ENCODE data around the gene KIF2C.
"Not testable (repeated sequence)": the region's sequence is repeated elsewhere in the genome, so short reads cannot be mapped to it uniquely, and the experiment has no call there.

Gene KIF2C

DNA sequence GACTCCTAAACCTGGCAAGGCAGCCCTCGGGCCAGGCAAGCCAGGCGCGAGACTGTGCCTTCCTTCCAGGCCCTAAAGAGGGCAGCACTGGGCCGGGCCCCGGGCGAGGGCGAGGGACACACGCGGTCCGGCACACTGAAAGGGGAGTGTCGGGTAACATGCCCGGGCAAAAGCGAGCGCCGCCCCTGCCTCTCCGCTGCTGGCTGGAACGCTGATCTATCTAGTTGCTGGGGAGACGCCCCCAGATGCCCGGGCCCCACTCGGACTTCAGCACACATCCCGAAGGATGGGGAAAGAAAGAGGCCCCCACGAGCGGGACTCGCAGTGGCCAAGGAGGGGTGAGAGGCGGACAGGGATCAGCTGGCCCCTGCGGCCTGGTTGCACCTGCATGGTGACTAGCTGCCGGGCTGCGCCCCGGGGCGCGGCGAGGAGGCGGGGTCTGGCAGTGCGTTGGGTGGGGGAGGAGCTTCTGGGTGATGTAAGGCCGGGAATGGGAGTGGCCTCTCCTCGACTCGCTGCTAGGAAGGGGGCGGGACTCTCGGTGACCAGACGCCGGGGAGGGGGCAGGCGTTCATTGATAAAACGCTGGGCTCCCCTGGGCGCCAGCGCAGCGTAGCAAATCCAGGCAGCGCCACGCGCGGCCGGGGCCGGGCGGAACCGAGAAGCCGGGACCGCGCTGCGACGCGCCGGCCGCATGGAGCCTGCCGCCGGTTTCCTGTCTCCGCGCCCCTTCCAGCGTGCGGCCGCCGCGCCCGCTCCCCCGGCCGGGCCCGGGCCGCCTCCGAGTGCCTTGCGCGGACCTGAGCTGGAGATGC is 60.3 kb downstream of the KIF2C start, which contains the start of gene PLK3:
Gene PLK3 (plus strand): TSS at position 608 of the 815 bp plus-strand sequence. CDS start 87 bp downstream, at position 695.
- DNase-seq: peak; percentile 98

DNA sequence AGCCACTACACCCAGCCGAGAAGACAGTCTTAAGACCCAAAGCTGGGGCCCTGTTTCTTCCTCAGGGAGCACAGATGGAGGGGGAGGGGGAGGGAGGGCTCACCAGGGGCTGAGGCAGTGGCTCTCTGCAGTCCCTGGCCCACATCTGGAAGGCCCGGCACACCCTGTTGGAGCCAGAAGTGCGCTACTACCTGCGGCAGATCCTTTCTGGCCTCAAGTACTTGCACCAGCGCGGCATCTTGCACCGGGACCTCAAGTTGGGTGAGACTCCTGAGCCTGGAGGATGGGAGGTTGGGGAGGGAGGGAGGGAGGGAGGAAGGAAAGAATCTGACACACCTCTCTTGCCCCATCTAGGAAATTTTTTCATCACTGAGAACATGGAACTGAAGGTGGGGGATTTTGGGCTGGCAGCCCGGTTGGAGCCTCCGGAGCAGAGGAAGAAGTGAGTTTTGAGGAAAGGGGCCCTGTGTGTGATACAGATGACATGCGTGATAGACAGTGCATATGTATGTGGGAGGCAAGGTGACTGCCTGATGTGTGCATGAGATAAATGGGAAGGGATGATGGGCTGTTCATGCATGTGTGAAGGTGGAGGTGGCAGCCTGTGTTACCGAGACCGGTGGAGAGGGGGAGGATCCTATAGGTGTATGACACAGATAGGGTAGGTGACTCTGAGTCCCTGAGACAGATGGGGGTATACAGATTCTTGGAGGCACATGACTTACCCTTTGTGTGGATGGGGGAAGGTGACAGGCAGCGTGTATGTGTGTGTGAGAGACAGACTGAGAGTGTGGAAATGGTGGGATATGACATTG is 62.1 kb downstream of the KIF2C start:
- no peak for DNase-seq

DNA sequence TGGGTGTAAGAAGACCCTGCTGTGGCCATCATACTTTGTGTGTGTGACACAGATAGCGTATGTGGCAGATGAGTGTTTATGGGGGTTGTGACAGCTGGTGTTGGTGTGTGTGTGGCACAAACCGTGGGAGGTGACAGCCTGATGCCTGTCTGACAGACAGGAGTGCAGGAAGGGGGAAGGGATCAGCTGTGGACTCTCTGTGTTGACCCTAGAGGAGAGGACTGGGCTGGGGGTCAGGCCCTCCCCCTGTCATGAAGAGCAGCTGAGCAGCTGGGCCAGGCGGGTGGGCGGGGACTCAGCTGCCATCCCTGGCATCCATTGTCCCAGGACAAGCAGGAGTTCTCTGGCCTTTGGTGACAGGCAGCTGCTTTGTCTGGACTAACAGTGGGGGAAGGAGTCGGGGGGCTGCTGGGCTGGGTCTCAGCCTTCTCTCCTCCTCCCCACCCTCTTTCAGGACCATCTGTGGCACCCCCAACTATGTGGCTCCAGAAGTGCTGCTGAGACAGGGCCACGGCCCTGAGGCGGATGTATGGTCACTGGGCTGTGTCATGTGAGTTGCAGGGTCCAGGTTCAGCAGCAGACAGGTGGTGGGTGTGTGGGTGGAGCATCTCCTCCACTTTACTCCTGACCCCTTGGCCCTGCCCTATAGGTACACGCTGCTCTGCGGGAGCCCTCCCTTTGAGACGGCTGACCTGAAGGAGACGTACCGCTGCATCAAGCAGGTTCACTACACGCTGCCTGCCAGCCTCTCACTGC is 62.8 kb downstream of the KIF2C start:
- no peak for DNase-seq

DNA sequence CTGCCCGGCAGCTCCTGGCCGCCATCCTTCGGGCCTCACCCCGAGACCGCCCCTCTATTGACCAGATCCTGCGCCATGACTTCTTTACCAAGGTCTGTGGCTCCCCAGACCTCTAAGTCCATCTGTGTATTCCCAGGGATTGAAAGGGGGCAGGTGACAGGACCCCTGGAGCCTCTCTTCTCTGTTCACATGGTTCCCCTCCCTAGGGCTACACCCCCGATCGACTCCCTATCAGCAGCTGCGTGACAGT is 63.4 kb downstream of the KIF2C start:
- DNase-seq: no peak

DNA sequence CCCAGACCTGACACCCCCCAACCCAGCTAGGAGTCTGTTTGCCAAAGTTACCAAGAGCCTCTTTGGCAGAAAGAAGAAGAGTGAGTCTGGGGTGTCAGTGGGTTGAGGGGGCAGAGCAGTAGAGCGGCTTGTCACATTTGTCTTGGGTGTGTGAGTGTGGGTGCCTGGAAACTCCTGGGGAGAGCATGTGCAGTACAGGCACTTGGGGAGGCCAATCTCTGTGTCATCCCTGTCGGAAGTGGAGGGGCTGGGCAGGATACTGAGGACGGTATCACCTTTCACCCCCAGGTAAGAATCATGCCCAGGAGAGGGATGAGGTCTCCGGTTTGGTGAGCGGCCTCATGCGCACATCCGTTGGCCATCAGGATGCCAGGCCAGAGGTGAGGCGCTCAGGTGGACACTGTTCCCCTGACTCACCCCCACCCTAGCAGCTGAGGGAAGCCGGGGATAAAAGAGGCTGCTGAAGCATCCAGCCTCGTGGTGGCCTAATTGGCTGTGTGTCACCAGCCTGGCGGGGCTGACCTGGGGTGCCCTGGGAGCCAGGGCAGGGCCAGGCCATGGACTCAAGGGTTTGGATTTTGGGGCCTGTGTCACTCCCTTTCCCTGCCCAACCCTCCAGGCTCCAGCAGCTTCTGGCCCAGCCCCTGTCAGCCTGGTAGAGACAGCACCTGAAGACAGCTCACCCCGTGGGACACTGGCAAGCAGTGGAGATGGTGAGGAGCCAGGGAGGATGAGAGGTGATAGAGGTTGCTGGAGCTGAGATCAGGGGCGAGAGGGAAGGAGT is 63.9 kb downstream of the KIF2C start:
- DNase-seq: no peak

DNA sequence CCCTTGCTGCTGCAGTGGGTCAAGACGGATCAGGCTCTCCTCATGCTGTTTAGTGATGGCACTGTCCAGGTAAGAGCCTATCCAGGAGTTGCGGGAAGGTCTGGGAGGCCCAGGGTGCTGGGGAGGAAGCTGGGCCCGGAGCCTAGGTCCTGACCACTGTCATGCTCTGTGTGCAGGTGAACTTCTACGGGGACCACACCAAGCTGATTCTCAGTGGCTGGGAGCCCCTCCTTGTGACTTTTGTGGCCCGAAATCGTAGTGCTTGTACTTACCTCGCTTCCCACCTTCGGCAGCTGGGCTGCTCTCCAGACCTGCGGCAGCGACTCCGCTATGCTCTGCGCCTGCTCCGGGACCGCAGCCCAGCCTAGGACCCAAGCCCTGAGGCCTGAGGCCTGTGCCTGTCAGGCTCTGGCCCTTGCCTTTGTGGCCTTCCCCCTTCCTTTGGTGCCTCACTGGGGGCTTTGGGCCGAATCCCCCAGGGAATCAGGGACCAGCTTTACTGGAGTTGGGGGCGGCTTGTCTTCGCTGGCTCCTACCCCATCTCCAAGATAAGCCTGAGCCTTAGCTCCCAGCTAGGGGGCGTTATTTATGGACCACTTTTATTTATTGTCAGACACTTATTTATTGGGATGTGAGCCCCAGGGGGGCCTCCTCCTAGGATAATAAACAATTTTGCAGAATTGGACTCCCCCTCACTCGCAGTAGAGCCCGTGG is 65.8 kb downstream of the KIF2C start:
- DNase-seq: no peak

DNA sequence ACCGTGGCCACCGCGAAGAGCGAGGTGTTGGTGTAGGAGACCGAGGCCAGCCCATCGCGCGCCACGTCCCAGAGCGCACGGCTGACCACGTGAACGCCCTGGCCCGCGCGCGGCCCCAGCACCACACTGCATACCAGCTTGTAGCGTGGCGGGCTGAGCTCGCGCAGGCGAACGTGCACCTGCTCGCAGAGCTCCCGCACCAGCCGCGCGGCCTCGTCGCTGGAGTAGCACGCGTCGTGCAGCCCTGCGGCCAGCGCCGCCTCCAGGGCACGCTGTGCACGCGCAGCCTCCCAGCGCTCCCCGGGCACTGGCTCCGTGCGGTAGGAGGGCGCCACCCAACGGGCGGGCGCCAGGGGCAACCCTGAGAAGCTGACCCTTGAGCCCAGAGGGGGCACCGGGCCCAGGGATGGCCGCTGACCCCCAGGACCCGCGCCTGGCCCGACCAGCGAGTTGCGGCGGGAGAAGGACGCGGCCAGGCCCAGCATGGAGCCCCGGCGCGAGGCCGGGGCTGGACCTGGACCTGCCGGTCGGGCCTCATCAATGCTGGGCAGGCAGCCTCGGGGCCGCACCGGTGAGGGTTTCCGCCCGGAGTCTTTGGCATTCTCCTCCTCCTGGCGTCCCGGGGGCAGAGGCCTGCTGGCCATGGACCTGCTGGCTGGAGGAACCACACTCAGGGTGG is 66.5 kb downstream of the KIF2C start:
- no peak for DNase-seq

DNA sequence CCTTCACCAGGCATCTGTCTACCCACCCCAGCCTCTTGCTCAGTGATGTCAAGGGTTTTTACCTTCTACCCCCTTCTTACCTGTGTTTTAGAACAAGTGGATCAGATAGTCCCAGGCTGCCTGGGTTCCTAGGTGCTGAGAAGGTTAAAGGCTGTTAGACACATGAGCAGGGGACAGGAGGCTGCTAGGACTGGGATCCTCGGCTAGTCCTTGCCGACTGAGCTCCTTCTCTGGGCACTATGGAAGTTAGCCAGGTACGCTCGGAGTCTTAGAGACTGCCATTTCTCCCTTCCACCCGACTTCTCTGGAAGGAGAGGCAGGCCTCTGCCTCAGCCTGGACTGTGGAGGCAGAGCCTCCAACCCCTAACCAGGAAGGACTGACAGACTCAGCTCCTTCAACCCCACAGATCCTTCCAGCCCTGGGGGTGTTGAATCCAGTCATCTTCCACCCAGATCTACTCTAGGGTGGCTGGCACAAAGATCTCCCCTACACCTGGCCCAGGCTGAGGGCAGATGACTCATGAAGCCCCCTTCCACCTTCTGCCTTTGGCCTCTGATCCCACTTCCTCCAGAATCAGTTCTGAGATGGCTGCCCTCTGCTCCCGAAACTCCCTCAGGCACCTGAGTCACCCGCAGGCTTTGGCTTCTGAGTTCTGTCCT is 67.2 kb downstream of the KIF2C start, which contains the start of gene DYNLT4:
Gene DYNLT4 (minus strand): TSS at position 648 of the 660 bp plus-strand sequence. CDS start 683 bp downstream, outside the sequence.
- no peak for DNase-seq

DNA sequence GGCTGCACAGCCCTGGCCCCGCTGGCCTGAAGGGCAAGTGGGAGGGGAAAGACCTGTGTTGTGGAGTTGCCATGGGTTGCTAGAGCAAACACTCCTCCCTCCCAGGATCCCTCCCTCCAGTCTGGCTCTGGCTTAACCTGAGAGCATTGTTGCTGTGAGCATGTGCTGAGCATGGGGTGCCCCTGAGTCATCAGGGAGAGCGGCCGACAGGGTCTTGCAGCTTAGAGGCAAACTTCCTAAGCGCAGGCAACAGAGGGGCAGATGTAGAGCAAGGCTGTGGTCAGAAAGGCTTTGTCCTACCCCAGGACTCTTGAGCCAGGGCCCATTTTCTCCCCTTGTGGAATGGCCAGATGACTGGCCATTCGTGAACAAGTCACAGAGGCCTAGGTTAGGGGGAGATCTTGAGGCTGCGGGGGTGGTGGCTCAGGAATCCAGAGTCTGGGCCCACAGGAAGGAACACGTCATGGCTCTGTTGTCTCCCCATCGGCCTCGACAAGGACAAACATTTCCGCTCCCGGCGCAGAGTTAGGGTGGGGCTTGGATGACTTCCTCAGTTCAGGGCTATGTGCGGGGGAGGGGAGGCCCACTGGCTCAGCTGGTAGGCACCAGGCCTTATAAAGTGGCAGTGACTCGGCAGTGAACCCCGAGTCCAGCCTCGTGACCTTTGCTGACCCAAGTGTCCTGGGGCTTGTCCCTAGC is 67.9 kb downstream of the KIF2C start:
- DNase-seq: peak; percentile 100

DNA sequence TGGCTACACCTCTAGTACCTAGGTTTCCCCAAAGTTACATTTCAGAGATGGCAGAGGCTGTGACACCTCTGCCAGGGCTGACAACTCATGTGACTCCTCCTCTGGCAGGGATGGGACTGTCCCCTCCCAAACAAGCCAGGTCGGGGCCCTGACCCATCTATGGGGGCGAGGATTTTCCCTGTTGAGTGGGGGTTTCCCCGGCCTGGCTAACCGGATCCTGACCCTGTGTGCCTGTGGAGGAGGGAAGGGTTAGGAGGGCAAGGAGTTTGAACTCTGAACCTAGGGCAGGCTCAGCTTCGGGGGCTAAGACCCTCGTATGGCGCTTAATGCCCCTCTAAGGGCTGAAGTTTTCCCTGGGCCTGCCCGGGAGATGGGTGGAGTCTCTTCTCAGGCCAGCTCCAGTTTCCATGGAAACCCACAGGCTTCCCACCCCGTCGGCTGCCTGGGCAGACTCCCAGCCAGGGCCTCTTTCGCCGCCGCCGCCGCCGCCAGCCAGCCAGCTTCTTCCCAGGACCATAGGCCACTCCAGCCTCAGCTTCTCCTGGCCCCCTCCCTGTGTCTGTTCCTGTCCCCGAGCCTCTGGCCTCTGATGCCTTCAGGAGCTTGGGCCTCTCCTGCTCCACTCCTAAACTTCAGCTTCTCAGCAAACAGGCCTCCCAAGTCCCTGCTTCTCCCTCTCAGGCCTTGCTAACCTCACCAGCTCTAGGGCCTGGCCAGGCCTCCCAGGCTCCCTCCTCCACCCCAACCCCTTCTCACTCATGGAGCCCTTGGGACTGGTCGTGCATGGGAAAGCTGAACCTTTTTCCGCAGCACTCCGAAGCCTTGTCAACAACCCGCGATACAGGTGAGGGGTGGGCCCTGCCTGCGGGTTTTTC is 68.7 kb downstream of the KIF2C start, which contains the start of gene BTBD19:
Gene BTBD19 (plus strand): TSS at position 461 of the 875 bp plus-strand sequence. CDS start 298 bp downstream, at position 759.
- peak; percentile 91 for DNase-seq

DNA sequence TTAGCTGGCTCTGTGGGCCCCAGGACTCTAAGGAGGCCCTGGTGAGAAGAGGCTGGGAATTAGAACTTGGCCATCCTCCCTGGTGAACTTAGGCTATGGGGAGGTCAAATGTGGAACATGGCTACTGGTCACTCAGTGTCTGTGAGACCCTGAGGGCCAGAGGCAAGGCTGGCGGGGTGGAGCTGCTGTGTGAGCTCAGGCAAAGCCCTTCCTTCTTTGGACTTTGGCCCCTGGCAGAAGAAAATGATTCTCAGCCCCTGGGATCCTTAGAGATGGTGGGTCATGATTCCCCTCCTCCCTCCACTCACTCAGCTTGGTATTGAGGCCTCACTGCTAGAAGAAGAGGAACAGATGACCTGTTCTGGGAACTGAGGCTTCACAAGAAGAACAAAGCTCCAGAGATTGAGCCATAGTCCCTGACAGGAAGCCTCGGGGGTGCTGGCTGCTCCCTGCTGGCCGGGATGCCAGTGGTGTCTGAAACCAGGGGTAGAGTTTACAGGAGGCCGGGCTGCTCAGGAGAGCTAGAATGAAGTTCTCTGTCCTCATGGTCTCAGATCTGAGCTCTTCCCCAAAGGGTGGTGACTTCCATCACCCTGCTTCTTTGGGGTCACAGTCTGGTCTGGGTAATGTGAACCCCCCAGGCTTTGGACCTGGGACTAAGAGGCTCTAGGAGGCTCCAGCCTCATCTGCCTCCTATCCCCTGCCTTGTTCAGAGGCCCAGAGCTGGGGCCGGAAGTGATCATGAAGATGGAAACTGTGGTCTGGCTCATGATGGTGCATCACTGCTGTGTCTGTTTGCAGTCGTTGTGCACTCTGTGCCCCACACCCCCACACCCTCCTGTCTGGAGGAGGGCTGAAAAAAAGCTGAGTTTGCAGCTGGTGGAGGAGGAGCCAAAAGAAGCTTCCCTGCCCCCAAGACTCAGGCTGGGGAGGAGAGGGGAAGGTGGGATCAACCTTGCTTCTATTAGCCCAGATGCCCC is 69.6 kb downstream of the KIF2C start:
- DNase-seq: peak; percentile 68

DNA sequence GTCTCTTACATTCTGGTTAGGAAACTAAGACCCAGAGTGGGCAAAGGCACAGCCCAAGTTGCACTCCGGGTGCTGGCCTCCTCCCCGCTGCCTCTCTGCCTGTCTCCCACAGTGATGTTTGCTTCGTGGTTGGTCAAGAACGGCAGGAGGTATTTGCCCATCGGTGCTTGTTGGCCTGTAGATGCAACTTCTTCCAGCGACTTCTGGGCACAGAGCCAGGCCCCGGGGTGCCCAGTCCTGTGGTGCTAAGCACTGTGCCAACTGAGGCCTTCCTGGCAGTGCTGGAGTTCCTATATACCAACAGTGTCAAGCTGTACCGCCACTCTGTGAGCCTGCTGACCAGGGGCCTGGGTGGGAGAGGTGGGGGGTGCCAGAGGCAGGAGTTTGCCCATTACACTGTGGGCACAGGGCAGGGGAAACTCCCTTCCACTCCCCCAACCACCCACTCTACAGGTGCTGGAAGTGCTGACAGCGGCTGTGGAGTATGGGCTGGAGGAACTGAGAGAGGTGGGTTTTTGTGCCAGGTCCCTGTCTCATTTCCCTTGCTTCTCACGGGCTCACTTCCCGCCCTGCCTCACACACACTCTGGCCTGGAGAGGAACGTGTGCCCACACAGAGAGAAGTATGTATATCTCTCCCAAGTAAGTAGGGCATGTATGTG is 70.6 kb downstream of the KIF2C start:
- DNase-seq: peak; percentile 41

DNA sequence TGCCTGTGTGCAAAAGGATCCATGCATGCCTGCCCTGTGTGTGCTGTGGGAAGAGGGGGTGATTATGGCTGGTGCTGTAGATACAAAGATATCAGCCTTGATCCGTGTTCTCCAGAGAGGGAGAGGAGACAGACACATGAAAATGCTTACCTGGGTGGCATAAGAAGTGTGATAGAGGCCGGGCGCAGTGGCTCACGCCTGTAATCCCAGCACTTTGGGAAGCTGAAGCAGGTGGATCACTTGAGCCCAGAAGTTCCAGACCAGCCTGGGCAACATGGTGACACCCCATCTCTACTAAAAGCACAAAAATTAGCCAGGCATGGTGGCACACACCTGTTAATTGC is 71.1 kb downstream of the KIF2C start:
- not testable (repeated sequence) for DNase-seq

DNA sequence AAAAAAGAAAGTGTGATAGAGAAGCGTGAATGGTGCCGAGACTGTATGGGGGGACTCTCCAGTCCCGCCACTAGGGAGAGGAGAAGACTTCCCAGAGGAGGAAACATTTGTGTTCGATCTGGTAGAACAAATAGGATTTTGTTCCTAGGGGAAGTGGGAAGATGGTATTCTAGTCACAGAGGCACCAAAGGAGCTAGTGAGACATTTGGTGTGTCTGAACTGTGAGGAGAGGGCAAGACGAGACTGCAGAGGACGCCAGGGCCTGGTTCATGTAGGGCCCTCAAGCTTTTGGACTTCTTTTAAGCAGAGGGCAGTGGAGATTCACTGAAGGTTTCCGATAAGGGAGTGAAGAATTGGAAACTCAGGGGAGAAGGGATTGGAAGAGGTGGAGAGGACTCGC is 71.6 kb downstream of the KIF2C start:
- DNase-seq: no peak

DNA sequence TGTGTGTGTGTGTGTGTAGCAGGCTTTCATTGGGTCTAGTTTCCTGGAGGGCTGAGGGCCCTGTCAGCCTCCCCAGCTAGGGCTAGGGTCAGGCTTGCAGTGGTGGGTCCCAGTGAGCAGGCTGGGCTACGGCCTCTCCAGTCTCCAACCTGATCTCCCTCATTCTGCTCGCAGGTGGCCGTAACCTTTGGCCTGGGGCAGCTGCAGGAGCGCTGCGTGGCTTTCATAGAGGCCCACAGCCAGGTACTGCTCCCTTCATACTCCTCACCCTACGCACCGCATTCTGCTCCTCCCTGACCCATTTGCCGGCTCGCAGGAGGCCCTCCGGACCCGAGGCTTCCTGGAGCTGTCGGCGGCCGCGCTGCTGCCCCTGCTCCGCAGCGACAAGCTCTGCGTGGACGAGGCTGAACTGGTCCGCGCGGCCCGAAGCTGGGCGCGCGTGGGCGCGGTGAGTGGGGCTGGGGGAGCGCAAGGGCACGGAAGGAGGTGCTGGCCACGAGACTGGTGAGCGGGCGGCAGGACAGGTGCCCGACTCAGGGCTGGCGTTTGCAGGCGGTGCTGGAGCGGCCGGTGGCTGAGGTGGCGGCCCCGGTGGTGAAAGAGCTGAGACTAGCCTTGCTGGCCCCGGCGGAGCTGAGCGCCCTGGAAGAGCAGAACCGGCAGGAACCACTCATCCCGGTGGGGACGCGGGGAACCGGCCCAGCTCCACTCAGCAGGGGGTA is 73.3 kb downstream of the KIF2C start:
- DNase-seq: no peak

DNA sequence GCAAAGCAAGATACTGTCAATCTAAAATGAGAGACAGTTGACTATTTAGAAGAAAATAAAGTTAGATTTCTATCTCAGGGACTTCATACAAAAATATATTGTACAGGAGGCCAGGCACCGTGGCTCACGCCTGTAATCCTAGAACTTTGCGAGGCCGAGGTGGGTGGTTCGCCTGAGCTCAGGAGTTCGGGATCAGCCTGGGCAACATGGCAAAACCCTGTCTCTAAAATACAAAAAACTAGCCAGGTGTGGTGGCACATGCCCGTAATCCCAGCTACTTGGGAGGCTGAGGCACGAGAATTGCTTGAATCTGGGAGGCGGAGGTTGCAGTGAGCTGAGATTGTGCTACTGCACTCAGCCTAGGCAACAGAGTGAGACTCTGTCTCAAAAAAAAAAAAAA is 76.3 kb downstream of the KIF2C start:
- DNase-seq: not testable (repeated sequence)
